ENCODE measurements around the gene PITPNC1. TPM values are rescaled to one million over a fixed set of nuclear protein-coding genes. Genes with fewer than 3 reads are reported as not detected.

Gene PITPNC1
- total and polyA plus RNA-seq, 2 donors (not counting 1 experiment from before 2014, with no cell fraction given) = 4.7 to 26.1 TPM

DNA sequence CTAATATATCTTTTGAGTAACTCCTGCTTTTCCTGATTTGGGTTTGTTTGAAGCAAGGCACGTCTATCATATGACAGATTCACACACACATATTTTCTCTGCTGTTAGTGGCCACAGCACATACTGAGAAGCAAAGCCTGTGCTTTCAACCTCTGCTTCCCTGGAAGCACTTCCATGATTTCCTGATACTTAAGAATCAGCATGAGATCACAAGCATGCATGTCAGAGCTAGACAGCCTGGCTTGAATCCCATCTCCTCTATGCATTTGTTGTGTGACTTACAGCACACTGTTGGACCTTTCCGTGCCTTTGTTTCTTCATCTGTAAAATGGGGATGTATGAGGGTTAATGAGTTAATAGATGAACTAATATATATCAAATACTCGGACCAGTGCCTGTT is 189.6 kb downstream of the PITPNC1 start:
- H3K36me3 ChIP-seq (replicated peaks in 1 of 2; ENCODE audit: control extremely low read depth in 1 of 2, control insufficient read depth in 1 of 2, extremely low read depth in 1 of 2, insufficient read depth in 2 of 2, low read length in 1 of 2) = no peaks in the 10 kb centered on the region
- no peaks in the 10 kb centered on the region for H4K20me1 ChIP-seq (ENCODE audit: control insufficient read depth, insufficient read depth, low read length, poor library complexity, severe bottlenecking)
- no peak overlapping the region for H3K27ac ChIP-seq (ENCODE audit: low read length in 2 of 2)
- no peaks in the 10 kb centered on the region for H3K9me3 ChIP-seq (ENCODE audit: control extremely low read depth in 1 of 3, control insufficient read depth in 2 of 3, insufficient read depth in 1 of 3, low read length in 2 of 3)
- WGBS (ENCODE audit: insufficient coverage) = 100% methylated on average over 1 of the region's 3 CpGs
- no peak overlapping the region for H3K4me2 ChIP-seq (replicated peaks; ENCODE audit: low read depth, low read length, poor library complexity, severe bottlenecking)
- ATAC-seq (ENCODE audit: low read depth) (no peak), DNase-seq (no peak)
- no peak overlapping the region for H2AFZ ChIP-seq (ENCODE audit: insufficient read depth, low read depth, low read length, poor library complexity, severe bottlenecking)
- no peak overlapping the region for H3K27ac Mint-ChIP-seq
- H3K4me1 ChIP-seq (ENCODE audit: control insufficient read depth in 2 of 2, insufficient read depth in 2 of 2, low read length in 2 of 2) = peaks cover 0 to 30% of the 10 kb centered on the region in 2 donors
- no peak overlapping the region for H3K9ac ChIP-seq (ENCODE audit: low read length)
- H3K27me3 Mint-ChIP-seq = no peaks in the 10 kb centered on the region
- no peaks in the 10 kb centered on the region for H3K27me3 ChIP-seq (replicated peaks in 1 of 4; ENCODE audit: control extremely low read depth in 1 of 4, control insufficient read depth in 3 of 4, insufficient read depth in 4 of 4, low read length in 3 of 4)
- CTCF ChIA-PET = no interaction called here
- no peak overlapping the region for H3K4me3 Mint-ChIP-seq
- peaks cover 27% of the 10 kb centered on the region for H3K4me1 Mint-ChIP-seq
- TF ChIP-seq, protein P1, sequence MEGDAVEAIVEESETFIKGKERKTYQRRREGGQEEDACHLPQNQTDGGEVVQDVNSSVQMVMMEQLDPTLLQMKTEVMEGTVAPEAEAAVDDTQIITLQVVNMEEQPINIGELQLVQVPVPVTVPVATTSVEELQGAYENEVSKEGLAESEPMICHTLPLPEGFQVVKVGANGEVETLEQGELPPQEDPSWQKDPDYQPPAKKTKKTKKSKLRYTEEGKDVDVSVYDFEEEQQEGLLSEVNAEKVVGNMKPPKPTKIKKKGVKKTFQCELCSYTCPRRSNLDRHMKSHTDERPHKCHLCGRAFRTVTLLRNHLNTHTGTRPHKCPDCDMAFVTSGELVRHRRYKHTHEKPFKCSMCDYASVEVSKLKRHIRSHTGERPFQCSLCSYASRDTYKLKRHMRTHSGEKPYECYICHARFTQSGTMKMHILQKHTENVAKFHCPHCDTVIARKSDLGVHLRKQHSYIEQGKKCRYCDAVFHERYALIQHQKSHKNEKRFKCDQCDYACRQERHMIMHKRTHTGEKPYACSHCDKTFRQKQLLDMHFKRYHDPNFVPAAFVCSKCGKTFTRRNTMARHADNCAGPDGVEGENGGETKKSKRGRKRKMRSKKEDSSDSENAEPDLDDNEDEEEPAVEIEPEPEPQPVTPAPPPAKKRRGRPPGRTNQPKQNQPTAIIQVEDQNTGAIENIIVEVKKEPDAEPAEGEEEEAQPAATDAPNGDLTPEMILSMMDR (IDR thresholded peaks at IDR 0.05) = no peak
- no peak for TF ChIP-seq EZH2 (IDR thresholded peaks at IDR 0.05; ENCODE audit: borderline replicate concordance, insufficient read depth, low read depth, low read length, poor library complexity, severe bottlenecking)
- H3K4me3 ChIP-seq (ENCODE audit: control extremely low read depth in 1 of 5, extremely low read depth in 1 of 5, insufficient read depth in 1 of 5, low read depth in 2 of 5, low read length in 4 of 5) = no peak overlapping the region
- intact Hi-C loops (cut with micrococcal nuclease) = no loop called here
- H3K79me2 ChIP-seq (ENCODE audit: control insufficient read depth, insufficient read depth, low read length) = no peaks in the 10 kb centered on the region
- POLR2A ChIA-PET = no interaction called here
- no peaks in the 10 kb centered on the region for H3K9me3 Mint-ChIP-seq (ENCODE audit: insufficient read depth)

- Histone ChIP-seq H3K27me3 (replicated peaks in 1 of 4; ENCODE audit: control extremely low read depth in 1 of 4, control insufficient read depth in 3 of 4, insufficient read depth in 4 of 4, low read length in 3 of 4) (no peaks in the 10 kb centered on the region), H3K9ac (ENCODE audit: low read length) (no peak overlapping the region), H4K20me1 (ENCODE audit: control insufficient read depth, insufficient read depth, low read length, poor library complexity, severe bottlenecking) (no peaks in the 10 kb centered on the region), H3K79me2 (ENCODE audit: control insufficient read depth, insufficient read depth, low read length) (no peaks in the 10 kb centered on the region), H2AFZ (ENCODE audit: insufficient read depth, low read depth, low read length, poor library complexity, severe bottlenecking) (no peak overlapping the region), H3K36me3 (replicated peaks in 1 of 2; ENCODE audit: control extremely low read depth in 1 of 2, control insufficient read depth in 1 of 2, extremely low read depth in 1 of 2, insufficient read depth in 2 of 2, low read length in 1 of 2) (no peaks in the 10 kb centered on the region), H3K9me3 (ENCODE audit: control extremely low read depth in 1 of 3, control insufficient read depth in 2 of 3, insufficient read depth in 1 of 3, low read length in 2 of 3) (no peaks in the 10 kb centered on the region), H3K4me2 (replicated peaks; ENCODE audit: low read depth, low read length, poor library complexity, severe bottlenecking) (no peak overlapping the region), H3K4me1 (ENCODE audit: control insufficient read depth in 2 of 2, insufficient read depth in 2 of 2, low read length in 2 of 2) (peaks cover 0 to 35% of the 10 kb centered on the region in 2 donors), H3K27ac (ENCODE audit: low read length in 2 of 2) (no peak overlapping the region), H3K4me3 (ENCODE audit: control extremely low read depth in 1 of 5, extremely low read depth in 1 of 5, insufficient read depth in 1 of 5, low read depth in 2 of 5, low read length in 4 of 5) (no peak overlapping the region)
- WGBS (ENCODE audit: insufficient coverage) = 0% methylated on average over 1 of the region's 5 CpGs
- ATAC-seq (ENCODE audit: low read depth) (no peak), DNase-seq (no peak)
- CTCF ChIA-PET = interaction anchor here (1.2 to 1.8 kb wide), 2 partner anchors 9 to 10 kb away, joined by 3 to 7 read pairs; no protein-coding TSS in a partner anchor
- H3K4me1 Mint-ChIP-seq = peaks cover 47% of the 10 kb centered on the region
- peak overlapping the region; percentile 15 for H3K4me3 Mint-ChIP-seq
- POLR2A ChIA-PET = no interaction called here
- no peaks in the 10 kb centered on the region for H3K27me3 Mint-ChIP-seq
- TF ChIP-seq, protein P1 (IDR thresholded peaks at IDR 0.05) = no peak
- TF ChIP-seq EZH2 (IDR thresholded peaks at IDR 0.05; ENCODE audit: borderline replicate concordance, insufficient read depth, low read depth, low read length, poor library complexity, severe bottlenecking) = no peak
- H3K27ac Mint-ChIP-seq = peak overlapping the region; percentile 29
- intact Hi-C loops (cut with micrococcal nuclease) = no loop called here
- H3K9me3 Mint-ChIP-seq (ENCODE audit: insufficient read depth) = no peaks in the 10 kb centered on the region
These were observed 192.0 kb downstream of the PITPNC1 start for GRCh38 chr17:67569015-67569451.
